DMS53 treated with DMSO at 0.1 percent for 48 hours (cell line): ENCODE data around the gene RAB7B.
"Not testable (repeated sequence)": the region's sequence is repeated elsewhere in the genome, so short reads cannot be mapped to it uniquely, and the experiment has no call there.

Source experiments
- DNase-seq: peaks from one replicate; lab custom pipeline; 2025; ENCODE audit not compliant: unreplicated experiment; lab: John Stamatoyannopoulos, UW

Gene RAB7B

DNA sequence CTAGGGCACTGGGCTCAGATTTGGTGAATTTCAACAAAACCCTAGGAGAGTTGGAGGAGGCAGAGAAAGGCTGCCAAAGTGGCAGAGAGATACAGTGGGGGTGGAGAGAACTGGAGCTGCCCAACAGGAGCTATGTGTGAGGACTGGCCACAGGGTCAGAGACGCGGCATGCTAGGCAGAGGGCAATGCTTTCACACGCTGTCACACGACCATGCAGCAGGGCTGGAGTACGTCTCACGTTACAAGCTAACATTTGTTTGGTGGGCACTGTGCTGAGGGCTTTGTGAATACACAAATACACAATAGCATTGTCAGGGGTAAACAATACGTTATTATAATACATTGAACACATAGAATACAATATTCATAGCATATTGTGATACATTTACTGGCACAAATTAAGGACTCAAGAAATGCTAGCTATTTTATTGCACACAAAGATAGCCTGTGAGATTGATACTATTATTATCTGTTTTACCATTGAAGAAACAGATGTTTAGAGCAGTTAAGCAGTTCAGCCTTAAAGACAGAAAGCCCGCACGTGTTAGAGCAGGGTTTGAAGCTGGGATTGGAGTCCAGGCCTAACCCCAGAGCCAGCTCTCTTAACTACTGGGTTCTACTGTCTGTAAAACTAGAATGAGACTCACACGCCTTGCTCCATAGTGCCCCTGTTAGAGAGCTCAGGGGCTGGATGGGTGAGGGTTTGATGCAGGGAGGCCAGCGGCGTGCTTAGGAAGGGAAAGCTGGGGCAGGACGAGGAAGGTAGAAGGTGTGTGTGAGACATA is 4.5 kb downstream of the RAB7B start:
- DNase-seq = no peak

DNA sequence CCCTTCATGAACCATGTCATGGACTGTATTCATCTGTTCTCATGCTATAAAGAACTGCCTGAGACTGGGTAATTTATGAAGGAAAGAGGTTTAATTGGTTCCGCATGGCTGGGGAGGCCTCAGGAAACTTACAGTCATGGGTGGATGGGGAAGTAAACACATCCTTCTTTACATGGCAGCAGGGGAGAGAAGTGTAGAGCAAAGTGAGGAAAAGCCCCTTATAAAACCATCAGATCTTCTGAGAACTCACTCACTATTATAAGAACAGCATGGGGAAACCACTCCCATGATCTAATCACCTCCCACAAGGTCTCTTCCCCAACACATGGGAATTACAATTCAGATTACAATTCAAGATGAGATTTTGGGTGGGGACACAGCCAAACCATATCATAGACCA is 6.6 kb downstream of the RAB7B start:
- not testable (repeated sequence) for DNase-seq

DNA sequence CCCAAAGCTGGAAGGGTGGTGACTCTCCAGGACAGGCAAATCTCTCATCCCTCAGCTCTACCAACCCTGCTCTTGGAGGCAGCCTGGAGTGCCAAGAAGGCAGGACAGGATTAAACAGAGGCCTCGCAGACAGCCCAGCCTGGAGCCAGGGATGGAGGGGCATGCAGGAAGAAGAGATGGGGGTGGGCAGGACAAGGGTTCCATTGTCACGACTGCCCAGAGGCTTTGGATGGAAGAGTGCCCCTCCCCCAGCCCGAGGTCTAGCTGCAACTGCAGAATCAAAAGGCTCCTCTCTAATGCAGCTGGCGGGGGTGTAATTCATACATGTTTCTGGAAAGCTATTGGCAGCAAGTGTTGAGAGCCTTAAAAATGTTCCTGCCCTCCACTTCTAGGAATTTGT is 8.8 kb downstream of the RAB7B start:
- no peak for DNase-seq

DNA sequence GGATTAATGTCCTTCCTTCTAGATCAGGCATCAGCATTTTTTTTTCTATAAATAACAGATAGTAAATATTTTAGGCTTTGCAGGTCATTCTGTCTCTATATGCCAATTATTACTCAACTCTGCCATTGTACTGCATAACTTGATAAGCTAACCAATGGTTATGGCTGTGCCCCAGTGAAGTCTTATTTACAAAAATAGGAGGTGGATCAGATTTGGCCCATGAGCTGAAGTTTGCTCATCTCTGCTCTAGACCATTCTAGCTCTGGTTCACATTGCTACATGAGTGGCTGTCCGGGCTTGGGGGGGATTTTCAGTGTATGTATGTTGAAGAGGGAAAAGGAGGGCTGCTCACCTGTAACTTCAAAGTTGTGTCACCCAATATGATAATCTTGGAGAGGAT is 10.1 kb downstream of the RAB7B start:
- no peak for DNase-seq

DNA sequence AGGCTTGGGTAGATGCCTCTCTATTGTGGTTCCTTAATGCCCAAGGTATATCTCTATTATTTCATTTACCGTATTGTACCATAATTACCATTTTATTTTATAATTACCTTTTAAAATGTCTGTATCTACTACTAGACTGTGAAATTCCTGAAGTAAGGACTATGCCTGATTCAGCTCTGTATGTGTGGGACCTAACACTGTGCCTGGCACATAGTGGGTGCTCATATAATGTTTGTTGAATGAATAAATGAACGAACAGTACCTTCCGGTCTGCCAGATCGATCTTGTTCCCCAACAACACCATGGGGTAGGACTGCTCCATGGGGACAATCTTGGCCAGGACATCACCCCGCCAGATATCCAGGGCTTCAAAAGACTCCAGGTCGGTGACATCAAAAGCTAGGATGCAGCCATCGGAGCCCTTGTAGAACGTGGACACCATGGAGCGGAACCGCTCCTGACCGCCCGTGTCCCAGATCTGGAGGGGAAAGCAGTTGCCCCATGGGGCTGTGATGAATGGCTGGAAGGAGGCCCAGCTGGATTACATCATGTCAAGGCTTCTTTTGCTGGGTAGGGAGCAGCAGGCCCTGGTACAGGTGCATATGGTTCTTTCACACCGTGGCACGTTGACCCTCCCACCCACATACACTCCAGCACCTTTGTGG is 10.8 kb downstream of the RAB7B start:
- DNase-seq = no peak

DNA sequence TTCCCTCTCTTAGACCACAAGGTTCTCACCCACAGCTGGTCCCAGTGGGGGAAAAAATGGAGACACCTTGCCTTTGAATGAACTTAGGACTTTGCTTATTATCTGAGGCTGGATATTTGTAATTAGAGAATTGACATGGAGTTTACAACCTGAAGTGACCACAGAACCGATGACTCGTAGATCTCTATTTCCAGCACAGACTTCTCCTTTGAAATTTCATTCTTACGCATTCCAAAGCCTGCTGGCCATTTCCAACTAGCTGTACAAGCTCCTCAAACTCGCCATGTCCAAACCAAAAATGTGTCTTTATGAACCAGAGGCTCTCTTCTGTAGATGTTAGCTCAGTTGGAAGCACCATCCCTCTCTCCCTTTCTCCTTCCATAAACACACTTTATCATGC is 12.0 kb downstream of the RAB7B start:
- no peak for DNase-seq

DNA sequence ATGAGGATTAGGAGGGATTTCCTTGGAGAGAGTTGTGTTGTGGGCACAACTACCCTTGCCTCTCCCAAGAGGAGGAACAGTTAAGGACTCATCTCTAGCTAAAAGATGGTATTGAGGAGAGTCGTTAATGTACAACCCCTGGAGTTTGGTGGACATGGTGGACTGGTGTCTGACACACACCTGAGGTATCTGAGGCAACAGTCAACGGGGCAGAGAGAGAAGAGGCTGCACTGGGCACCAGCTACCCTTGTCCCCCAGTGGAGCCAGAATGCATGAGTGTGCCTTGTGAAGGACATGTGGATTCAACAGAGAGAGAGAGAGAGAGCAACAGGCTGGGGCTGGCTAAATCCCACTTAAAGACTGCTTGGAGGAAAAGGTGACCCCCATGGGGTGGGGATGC is 13.0 kb downstream of the RAB7B start:
- DNase-seq = no peak

DNA sequence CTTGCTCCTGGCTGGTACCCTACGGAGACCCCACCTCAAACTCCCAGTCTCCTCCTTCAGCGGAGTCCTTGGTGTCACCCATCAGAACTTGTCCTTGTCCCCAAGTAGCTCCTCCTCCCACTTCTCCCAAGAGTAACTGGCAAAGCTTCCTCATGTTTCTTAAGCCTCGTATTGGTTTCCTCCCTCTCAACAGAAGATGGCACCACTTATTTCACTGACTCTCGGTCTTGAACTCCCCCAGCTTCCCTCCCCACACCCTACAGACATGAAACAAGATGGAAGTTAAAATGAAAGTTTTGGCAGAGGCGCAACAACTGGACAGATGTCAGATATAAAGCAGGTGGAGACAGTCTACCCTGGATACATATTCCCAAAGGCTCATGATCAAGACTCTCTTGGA is 13.4 kb downstream of the RAB7B start:
- no peak for DNase-seq

DNA sequence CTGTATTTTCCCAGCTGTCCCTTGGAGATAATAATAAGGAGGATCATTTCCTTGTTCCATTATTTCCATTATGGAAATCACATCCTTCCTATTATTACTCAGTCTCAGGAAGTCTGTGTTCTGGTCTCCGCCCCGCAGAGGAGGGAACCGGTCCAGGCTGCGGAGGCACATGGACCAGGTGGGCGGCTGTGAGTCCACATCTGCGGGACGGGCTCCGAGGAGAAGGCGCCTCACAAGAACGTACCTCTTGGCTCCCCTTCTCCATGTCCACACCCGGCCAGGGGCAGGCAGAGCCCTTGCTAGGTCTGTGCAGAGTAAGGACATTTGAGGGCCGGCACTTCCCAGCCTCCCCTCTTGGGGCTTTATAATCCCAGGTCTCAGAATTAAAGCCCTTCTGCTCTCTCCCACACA is 14.6 kb downstream of the RAB7B start:
- no peak for DNase-seq

DNA sequence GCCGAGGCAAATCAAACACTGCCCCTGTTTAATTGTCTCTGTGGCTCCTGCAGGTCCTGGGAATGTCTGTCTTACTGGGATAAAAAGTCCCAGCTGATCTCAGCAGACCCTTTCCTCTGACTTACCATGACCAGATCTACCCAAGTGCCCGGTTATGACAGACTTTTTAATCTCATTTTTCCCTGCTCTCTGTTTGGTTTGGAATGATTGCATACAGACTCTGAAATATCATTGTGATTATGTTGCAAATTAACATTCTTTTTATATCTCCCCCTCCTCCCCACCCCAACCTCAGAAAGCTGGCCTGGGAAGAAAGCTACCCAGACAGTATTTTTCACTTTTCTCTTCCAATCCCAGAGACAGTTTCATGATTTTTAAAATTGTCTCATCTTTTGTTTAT is 16.3 kb downstream of the RAB7B start:
- no peak for DNase-seq

DNA sequence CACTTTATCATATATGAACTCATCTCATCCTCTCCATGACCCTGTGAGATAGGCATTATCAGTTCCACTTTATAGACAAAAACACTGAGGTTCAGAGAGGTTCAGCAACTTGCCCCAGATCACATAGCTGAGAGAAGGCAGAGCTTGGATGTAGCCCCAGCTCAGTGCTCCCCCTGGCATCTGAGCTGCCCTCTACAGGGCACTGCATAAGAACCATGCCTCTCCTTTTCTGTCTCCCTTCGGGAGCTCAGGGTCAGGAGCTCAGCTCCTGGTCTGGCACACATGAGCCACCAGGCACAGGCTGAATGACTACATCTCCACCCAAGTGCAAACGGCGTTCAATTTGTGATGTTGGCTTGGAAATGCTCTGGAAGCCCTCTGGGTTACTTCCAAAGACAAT is 16.9 kb downstream of the RAB7B start:
- no peak for DNase-seq

DNA sequence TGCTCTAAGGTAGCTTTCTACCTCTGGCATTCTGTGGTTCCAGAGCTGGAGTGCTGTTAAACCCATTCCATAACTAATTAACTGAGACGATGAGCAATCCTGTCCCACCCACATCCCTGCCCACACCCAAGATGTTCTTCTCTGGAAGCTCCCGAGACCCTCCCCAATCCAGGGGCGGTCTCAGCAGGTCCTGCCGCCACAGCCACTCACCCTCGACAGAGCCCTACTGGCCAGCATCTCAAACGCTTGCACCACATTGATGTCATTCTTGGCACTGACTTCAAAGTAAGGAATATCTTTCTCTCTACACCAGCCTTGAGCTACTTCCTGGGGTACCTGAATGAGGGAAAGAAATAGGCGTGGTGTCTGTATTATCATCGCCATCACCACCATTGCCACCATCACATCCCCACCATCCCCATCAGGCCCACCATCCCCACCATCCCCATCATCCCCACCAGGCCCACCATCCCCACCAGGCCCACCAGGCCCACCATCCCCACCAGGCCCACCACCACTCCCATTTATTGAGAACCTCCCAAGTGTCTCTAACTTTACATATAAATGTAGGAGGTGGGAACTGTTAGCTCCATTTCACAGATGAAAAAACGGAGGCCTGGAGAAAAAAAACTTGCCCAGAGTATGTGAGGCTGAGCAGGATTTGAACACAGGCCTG is 17.7 kb downstream of the RAB7B start:
- no peak for DNase-seq

DNA sequence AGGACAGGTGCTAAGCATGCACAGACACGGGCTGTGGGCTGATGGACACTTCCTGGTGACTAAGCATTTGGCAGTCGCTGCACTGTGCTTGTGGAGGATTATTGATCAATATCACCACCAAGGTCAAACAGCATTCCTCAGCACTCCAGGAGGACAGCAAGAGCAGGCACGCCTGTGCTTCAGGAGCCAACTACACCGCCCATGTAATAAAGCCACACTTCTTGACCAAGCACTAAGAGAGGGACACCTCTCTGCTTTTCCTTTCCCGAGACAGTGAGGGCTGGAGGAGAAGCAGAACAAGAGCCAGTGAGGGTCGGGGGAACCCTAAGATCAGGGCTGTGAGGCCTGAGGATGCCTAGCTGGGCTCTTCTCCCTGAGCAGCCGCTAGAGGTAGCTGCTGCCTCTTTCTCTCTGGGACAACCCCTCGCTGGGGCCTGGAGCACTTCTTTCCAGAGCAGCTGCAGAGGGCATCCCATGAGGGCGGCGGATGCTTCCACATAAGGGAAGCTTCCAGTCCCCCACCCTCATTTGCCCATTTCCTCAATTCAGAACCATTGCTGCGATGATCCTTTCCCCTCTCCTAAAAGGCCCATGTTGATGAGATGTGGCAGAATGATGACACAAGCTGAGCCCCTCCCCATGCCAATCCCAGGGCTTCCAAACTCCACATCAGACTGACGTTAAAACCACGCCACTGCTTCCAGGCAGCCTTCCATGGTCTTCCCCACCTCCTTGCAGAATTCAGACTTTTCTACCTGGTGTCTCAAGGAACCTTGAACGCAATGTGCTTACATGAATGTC is 19.1 kb downstream of the RAB7B start:
- peak; percentile 47 for DNase-seq

DNA sequence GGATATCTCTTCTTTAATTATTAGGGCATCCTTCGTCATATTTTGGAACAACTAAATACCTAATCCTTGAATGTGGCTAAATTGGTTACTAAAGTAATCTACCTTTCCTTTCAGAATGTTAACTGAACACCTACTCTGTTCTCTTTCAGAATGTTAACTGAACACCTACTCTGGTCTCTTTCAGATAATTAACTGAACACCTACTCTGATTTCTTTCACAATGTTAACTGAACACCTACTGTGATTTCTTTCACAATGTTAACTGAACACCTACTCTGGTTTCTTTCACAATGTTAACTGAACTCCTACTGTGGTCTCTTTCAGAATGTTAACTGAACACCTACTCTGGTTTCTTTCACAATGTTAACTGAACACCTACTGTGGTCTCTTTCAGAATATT is 21.9 kb downstream of the RAB7B start:
- no peak for DNase-seq

DNA sequence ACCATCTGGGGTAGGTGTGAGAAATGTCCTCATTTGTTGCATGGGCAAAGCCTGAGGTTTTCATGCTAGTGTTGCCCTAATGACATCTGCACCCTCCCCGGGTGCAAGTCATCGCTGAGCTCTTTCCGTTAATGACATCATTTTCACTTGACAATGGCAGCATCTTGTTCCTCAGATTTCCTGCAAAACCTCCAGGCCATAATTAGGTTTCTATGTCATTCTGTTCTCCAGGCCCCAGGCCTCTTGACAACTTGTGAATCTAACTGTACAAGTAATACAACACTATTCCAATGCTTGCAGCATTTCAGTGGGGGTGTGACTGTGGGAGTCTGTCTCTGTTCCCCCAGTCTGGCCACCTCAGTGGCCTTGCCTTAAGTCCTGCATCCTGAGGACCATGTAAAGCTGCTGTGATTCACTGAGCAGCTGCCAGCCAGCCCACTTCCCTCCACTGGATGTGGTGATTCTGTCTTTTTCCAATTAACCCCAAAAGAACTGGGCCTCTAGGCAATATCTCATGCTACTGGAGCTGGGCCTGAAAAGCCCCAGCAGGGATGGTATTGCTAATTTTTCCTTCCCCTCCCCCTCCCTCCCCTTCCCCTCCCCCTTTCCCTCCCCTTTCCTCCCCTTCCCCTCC is 22.8 kb downstream of the RAB7B start:
- no peak for DNase-seq

DNA sequence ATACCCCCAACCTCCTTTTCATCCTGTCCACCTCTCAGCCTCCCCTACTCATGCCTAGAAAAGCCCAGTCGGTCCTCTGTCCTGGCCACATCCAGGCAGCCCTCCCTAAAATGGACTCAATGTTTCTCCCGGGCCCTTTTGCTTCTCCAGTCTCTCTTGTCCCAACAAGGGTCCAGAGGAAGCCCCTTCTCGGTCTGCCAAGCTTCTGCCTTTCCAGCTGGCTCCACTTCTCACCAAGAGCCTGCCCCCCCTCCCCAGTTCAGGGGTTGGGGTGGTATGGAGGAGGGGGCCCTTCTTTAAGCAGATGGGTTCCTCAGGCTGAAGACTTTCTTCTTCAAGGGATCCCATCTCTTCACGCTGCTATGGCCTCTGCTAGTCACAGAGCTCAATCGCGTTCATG is 23.9 kb downstream of the RAB7B start:
- no peak for DNase-seq

DNA sequence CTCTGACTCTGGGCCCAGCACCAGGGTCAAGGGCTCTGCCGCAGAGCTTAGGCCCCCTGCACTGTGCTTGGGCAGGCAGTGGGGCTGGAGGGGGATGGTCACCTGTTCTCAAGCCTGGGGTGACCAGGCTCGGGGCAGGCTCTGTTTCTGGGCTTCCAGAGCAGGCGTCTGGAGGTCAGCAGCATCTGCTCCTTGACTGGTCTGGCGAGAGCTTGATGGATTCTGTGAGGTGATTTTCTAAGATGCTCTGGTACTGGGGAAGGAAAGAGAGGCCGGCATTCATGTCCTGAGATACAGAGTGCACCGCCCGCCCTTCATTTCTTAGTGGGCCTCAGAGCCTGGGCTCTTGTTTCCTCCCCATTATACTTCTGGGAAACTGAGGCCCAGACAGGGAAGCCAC is 24.5 kb downstream of the RAB7B start:
- DNase-seq = no peak

DNA sequence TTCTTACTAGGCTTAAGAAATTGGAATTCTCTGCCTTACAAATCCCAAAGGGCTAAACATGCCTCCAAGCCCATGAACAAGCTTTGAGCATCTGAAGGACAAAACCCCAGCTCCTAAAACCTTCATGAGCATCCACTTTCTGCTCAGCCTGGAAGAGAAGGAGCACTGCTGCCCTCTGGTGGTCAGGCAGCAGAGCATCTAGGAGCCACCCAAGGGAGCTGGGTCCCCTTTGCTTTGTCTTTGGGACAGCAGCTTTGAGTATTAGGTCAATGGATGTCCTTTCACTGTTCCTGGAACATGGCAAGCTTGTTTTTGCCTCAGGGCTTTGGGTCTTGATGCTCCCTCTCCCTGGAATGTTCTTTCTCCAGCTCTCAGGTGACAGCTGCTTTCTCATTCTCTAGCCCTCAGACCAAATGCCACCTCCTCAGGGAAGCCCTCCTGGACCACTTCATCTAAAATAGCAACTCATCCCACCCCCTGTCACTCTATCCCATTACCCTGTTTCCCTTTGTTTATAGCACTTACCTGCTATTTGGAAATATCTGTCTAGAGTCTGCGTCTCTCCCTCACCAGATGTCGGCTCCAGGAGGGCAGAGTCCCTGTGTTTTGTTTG is 25.7 kb downstream of the RAB7B start:
- peak; percentile 94 for DNase-seq

DNA sequence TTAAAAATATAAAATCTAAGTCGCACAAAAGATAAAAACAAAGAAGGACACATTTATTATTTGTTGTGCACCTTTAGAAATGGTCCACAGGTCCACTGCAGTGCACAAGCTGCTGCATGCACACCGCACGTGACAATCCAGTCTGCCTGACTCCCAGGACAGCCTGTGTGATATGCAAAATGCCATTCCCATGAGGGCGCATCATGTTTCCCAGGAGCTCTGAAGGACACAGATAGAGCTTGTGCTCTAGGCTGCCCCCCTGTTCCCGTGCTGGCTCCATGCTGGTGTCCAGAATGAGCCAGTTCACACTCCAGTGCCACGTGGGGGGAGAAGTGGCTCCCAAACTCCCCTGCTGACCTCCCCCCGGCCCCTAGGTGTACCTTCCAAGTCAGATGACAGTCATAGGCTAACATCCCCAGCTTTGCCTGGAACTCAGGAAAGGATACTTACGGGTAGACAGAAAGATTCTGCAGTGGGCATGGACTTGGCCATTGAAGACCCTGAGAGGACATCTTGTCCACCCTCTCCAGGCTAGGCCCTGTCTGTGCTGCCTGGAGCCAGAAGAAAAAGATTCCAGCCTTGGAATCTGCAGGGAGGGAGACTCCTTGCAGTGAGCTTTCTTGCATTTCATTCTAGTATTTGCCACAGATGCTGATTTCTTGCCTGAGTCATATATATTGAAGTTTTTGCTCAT is 26.3 kb downstream of the RAB7B start:
- DNase-seq = no peak

DNA sequence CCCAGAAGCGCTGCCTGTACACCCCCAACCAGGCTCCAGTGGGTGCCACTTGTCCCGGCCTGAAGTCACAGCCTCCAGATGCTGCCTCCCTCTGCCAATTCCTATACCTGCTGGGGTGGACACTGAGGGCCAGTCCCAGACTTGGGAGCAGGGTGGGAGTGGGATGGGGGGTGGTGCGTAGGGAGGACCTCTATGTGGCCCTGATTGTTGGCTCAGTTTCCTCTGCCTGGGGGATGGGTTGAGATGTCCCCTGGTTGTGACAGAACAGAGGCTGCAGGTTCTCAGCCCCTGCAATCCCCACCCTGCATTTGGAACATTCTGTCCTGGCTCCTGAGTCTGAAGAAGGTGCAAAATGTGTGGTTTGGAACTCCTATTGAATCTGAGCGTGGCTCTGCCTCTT is 27.2 kb downstream of the RAB7B start:
- DNase-seq = no peak
